IgD-negative memory B cell (primary cell): ENCODE results near the gene ZNF597. TPM values are rescaled to one million over a fixed set of nuclear protein-coding genes. Genes with fewer than 3 reads are reported as not detected.

Experiments
- H3K27ac Mint-ChIP-seq, 3 donors: one replicate each; pipeline ENCODE4 v1.8.0; 2020 to 2022; ENCODE audit warnings: mild to moderate bottlenecking in 3 of 3, mixed read lengths in 3 of 3, moderate library complexity in 1 of 3
- H3K27me3 Mint-ChIP-seq: one replicate; pipeline ENCODE4 v1.8.0; 2021; ENCODE audit warnings: mixed read lengths
- H3K36me3 Mint-ChIP-seq: one replicate; pipeline ENCODE4 v1.8.0; 2020; ENCODE audit warnings: mild to moderate bottlenecking, mixed read lengths
- H3K4me1 Mint-ChIP-seq, 3 donors: one replicate each; pipeline ENCODE4 v1.8.0; 2020 to 2022; ENCODE audit warnings: mixed read lengths in 3 of 3, mild to moderate bottlenecking in 1 of 3
- H3K4me3 Mint-ChIP-seq, 4 donors: one replicate each; pipeline ENCODE4 v1.8.0; 2020 to 2022; ENCODE audit warnings: mild to moderate bottlenecking in 4 of 4, mixed read lengths in 4 of 4, moderate library complexity in 3 of 4
- H3K9me3 Mint-ChIP-seq, 3 donors: one replicate each; pipeline ENCODE4 v1.8.0; 2020 to 2021; ENCODE audit warnings: mixed read lengths in 3 of 3, mild to moderate bottlenecking in 1 of 3
- polyA plus RNA-seq: library from polyadenylated mRNA; unstranded; fragments of 300-500 nt; fragmentation: Illumina TruSeq; gene quantifications from one replicate; pipeline ENCODE4 v1.2.3, GENCODE V29; 2021

ZNF597 gene, protein sequence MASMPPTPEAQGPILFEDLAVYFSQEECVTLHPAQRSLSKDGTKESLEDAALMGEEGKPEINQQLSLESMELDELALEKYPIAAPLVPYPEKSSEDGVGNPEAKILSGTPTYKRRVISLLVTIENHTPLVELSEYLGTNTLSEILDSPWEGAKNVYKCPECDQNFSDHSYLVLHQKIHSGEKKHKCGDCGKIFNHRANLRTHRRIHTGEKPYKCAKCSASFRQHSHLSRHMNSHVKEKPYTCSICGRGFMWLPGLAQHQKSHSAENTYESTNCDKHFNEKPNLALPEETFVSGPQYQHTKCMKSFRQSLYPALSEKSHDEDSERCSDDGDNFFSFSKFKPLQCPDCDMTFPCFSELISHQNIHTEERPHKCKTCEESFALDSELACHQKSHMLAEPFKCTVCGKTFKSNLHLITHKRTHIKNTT
- 1.0 TPM for polyA plus RNA-seq

- H3K27me3 Mint-ChIP-seq = no peaks in the 10 kb centered on the region
- peak within 1 kb of the TSS; percentile 88 to 97 (median 93) for H3K27ac Mint-ChIP-seq
- H3K36me3 Mint-ChIP-seq = peaks cover 8% of the 10 kb centered on the region
- H3K4me3 Mint-ChIP-seq = peak within 1 kb of the TSS; percentile 96 to 99 (median 98)
- H3K4me1 Mint-ChIP-seq = peaks cover 9 to 16% (median 9%) of the 10 kb centered on the region in 3 donors
- H3K9me3 Mint-ChIP-seq = peaks cover 3 to 13% (median 9%) of the 10 kb centered on the region in 3 donors
Measured at GRCh38 chr16:3443108-3444031, at the start of gene ZNF597, which contains the start of gene NAA60. TSS of gene ZNF597 (minus strand) at chr16:3443504. CDS start at chr16:3443153, 351 bp downstream. TSS of gene NAA60 (plus strand) at chr16:3443680. CDS start at chr16:3476228, 32,548 bp downstream.

GRCh38 chr16:3492356-3492755, 49.1 kb upstream of the ZNF597 start:
- Mint-ChIP-seq H3K27ac (no peak overlapping the region), H3K36me3 (no peaks in the 10 kb centered on the region), H3K4me3 (no peak overlapping the region), H3K4me1 (peaks cover 0 to 2% (median 0%) of the 10 kb centered on the region in 3 donors), H3K9me3 (no peaks in the 10 kb centered on the region), H3K27me3 (no peaks in the 10 kb centered on the region)

DNA sequence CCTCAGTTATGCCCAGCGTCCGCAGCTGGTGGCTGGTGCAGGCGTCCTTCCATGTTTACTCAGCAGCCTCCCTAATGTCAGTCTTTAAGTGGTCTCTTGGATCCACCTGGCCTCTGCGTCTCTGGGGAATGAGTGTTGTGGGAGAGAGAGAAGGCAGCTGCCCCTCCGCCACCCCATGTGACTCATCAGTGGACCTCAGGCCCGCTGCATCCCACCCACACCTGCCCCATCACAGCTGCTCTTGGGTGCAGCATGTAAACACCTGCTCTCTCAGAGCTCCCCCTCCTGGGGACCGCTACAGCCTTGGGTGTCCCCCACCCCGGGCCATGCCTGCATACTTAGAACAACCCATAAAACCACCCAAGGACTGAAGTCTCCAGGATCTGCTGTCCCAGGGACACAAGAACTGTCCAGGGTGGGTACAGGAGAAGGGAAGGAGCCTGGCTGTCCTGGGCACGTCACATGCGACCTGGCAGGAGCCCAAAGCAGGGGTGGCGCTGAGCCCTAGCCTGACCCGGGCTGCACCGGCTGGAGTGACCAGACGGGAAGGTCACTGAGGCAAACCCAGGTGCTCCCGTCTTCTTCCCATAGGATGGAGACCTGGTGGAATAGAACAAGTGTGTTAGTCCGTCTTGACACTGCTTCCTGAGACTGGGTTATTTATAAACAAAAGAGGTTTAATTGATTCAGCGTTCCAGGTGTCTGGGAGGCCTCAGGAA, 47.8 kb upstream of the ZNF597 start:
- H3K27ac Mint-ChIP-seq = peak overlapping the region in 2 of 3 donors; percentile 41 to 67
- no peaks in the 10 kb centered on the region for H3K9me3 Mint-ChIP-seq

DNA sequence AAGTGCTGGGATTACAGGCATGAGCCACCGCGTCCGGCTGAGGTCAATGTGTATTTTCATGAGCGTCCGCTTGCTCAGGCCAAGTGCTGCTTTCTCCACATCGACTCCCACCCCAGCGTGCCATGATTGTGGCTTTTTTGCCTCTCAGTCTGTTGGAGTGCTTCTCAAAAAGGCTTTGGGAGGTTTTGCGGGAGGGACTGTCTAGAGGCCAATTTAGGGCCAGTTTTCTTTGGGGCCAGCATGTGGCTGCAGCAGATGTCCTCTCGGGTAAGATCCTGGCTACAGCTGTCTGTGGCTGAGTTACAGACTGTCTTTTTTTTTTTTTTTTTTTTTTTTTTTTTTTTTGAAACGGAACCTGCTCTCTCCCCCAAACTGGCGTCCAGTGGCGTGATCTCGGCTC, 45.5 kb upstream of the ZNF597 start:
- peaks cover 3% of the 10 kb centered on the region for H3K36me3 Mint-ChIP-seq
- H3K4me1 Mint-ChIP-seq = peaks cover 0 to 2% (median 0%) of the 10 kb centered on the region in 3 donors
- no peaks in the 10 kb centered on the region for H3K9me3 Mint-ChIP-seq
- H3K4me3 Mint-ChIP-seq = no peak overlapping the region
- H3K27ac Mint-ChIP-seq = no peak overlapping the region
- H3K27me3 Mint-ChIP-seq = no peaks in the 10 kb centered on the region

More for the DNA sequence above, 47.8 kb upstream of the ZNF597 start:
- peaks cover 0 to 2% (median 0%) of the 10 kb centered on the region in 3 donors for H3K4me1 Mint-ChIP-seq
- peaks cover 3% of the 10 kb centered on the region for H3K36me3 Mint-ChIP-seq
- H3K4me3 Mint-ChIP-seq = no peak overlapping the region
- H3K27me3 Mint-ChIP-seq = no peaks in the 10 kb centered on the region

DNA sequence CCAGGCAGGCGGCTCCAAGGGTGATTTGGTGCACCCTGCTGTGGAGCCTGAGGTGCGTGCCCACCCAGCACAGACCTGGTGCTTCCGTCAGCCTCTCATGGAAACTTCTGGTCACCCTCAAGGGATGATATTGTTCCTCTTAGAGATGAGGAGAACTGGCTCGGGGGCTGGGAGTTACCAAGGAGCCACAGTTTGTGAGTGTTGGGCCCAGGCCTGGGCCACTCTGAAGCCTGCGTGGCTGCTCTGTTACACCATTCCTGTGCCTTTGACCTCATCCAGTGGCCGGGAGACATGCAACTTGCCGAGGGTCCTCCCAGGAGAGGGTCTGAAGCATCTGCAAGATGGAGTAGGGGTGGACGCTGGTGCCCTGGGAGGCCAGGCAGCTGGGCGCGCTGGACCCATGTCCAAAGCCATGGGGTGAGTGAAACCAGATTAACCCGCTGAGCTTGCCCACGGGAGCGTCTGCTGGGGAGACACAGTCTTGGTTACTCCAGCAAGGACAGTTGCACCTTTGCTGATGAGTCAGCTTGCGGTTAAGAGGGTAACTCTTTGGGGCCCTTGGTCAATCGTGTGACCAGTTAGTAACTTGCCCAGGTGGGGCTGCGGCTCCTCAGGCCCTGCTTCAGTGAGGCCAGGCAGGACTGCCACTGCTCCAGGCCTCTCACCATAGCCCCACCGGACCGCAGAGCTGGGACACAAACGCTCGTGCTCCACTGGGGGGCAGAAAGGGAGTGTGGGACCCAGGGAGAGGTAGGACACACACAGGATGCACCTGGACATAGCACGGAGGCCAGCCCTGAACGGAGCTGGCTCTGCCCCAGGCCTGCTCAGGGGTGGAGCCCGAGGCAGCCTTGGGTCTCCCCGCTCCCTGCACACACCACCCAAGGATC, 44.5 kb upstream of the ZNF597 start:
- Mint-ChIP-seq H3K9me3 (no peaks in the 10 kb centered on the region), H3K4me3 (no peak overlapping the region), H3K27ac (no peak overlapping the region), H3K27me3 (no peaks in the 10 kb centered on the region), H3K4me1 (peaks cover 0 to 2% (median 0%) of the 10 kb centered on the region in 3 donors), H3K36me3 (peaks cover 8% of the 10 kb centered on the region)

DNA sequence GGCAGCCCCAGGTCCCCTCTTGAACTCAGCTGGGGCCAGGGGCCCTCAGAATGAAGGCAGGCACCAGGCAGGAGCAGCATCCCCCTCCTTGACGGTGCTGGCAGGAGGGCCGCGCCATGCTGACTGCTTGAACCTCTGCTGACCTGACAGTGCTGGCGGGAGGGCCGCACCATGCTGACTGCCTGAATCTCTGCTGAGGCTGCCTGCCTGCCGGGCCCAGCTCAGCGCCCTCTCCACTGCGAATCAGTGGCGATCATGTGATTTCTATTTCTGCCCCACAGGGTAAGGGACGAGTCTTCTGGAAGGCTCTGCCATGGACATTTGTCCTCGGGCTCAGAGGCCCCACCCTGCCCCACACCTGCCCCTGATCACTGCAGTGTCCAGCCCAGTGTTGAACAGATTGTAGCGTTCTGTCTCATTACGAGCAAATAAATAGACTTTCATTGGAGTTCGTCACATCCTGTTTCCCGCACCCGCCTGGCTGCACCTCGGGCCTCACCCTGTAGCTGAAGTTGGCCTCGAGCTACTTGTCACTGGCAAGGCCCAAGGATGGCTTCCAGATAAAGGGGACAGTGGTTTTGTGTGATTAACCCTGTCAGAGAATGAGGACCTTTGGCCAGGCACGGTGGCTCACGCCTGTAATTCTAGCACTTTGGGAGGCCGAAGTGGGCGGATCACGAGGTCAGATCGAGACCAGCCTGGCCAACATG, 43.4 kb upstream of the ZNF597 start:
- Mint-ChIP-seq H3K36me3 (peaks cover 8% of the 10 kb centered on the region), H3K27ac (no peak overlapping the region), H3K9me3 (no peaks in the 10 kb centered on the region)

GRCh38 chr16:3485821-3486505, 42.7 kb upstream of the ZNF597 start:
- Mint-ChIP-seq H3K4me1 (peaks cover 0 to 2% (median 0%) of the 10 kb centered on the region in 3 donors), H3K36me3 (peaks cover 8% of the 10 kb centered on the region), H3K27me3 (no peaks in the 10 kb centered on the region), H3K9me3 (no peaks in the 10 kb centered on the region), H3K27ac (no peak overlapping the region), H3K4me3 (no peak overlapping the region)

More for the DNA sequence above, 43.4 kb upstream of the ZNF597 start:
- Mint-ChIP-seq H3K27me3 (no peaks in the 10 kb centered on the region), H3K4me3 (peak overlapping the region in 2 of 4 donors; percentile 8 to 14), H3K4me1 (peaks cover 0 to 4% (median 0%) of the 10 kb centered on the region in 3 donors)

GRCh38 chr16:3485097-3485745, 41.9 kb upstream of the ZNF597 start:
- Mint-ChIP-seq H3K4me3 (no peak overlapping the region), H3K27me3 (no peaks in the 10 kb centered on the region), H3K9me3 (no peaks in the 10 kb centered on the region), H3K36me3 (peaks cover 8% of the 10 kb centered on the region), H3K4me1 (peaks cover 0 to 2% (median 0%) of the 10 kb centered on the region in 3 donors), H3K27ac (no peak overlapping the region)

GRCh38 chr16:3484318-3485096, 41.2 kb upstream of the ZNF597 start:
- Mint-ChIP-seq H3K4me3 (no peak overlapping the region), H3K9me3 (no peaks in the 10 kb centered on the region), H3K27ac (no peak overlapping the region), H3K36me3 (peaks cover 8% of the 10 kb centered on the region), H3K4me1 (peaks cover 0 to 4% (median 0%) of the 10 kb centered on the region in 3 donors), H3K27me3 (no peaks in the 10 kb centered on the region)

DNA sequence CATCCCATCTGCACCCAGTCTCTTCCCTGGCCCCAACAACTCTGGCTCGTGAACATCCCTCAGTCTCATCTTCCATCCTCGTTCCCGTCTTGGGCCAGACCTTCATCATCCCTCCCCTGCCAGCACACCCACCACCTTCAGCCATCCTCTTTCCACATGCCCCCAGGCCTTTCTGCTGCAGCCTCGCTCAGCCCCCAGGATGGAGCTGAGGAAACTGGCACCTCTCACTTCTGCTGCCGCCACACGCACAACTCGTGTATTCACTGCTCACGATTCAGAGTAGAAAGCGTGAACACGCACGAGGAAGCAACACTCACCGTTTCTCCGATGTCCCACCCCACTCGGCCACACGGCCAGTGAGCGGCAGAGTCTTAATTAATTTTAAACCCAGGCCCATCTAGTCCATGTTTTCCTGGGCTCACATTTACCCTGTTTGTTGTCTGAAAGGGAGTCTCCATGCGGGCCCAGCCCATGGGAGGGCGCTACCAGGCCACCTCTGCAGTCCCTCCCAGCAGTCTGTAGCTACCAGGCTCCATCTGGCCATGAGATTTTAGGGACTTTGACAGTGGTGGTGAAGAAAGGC, 39.4 kb upstream of the ZNF597 start:
- Mint-ChIP-seq H3K27me3 (no peaks in the 10 kb centered on the region), H3K4me1 (peaks cover 0 to 4% (median 0%) of the 10 kb centered on the region in 3 donors), H3K36me3 (peaks cover 8% of the 10 kb centered on the region), H3K9me3 (no peaks in the 10 kb centered on the region), H3K27ac (no peak overlapping the region), H3K4me3 (no peak overlapping the region)
